Measurements from ENCODE around the gene CBR3.
A peak's percentile ranks its signal among the peaks of the same experiment; 100 is the strongest.
"Not testable (repeated sequence)": the region's sequence is repeated elsewhere in the genome, so short reads cannot be mapped to it uniquely, and the experiment has no call there.

Gene CBR3

DNA sequence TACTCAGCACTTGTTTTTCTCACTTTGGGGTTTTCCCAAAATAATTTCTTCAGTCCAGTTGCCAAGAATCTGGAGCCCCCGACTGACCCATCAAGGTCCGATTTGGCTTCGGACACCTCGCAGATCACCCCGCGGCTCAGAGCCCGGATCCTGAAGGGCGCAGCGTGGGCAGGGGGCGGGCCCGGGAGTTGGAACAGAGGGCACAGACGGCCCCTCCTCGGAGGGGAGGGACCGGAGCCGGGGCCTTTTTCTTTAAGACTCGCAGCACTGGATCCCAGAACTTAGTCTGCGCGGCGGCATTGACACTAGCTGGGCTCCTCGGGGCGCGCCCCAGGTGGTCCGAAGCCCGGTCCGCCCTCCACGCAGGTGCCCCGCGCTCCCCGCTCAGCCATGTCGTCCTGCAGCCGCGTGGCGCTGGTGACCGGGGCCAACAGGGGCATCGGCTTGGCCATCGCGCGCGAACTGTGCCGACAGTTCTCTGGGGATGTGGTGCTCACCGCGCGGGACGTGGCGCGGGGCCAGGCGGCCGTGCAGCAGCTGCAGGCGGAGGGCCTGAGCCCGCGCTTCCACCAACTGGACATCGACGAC, at the start of gene CBR3:
Gene CBR3, plus strand, starts transcription at position 277 of the 588 bp plus-strand sequence. Its CDS starts 114 bp downstream, at position 391.
- peak; percentile 62 for DNase-seq (ENCODE audit: low spot score)

DNA sequence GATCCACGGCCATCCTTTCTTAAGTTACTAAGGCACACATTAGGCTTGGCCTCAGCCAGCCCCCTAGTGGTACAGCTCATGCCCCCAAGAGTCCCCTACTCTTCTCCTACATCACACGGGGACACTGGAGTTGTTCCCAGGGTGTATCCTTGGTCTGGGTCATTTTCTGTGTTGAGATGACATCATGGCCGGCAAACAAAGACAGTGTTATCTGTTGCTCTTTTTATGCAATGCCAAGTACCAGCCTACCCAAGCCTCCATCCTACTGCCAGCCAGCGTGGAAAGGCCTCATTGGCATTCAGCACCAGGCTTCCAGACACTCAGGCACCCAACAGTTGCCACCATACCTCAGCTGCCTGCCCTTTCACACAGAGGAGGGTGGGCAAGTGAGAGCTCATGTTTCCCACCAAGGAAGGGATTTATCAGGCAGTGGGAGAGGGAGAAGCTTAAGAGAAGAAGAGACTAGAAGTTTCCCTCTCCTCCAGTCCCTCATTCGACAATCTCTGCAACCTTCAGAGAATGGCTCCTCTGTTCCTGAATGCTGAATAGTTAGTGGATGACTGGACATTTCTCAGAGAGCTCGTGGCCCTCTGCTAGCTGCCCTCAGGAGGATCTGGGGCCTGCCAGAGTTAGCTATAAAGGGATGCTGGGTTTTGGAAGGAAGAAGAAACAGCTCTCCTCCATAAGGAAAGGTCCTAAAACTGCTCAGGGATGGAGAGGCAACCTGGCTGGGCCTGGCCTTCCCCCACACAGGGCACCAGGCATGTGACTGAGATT, 47.3 kb upstream of the CBR3 start:
- no peak for DNase-seq (ENCODE audit: low spot score)

DNA sequence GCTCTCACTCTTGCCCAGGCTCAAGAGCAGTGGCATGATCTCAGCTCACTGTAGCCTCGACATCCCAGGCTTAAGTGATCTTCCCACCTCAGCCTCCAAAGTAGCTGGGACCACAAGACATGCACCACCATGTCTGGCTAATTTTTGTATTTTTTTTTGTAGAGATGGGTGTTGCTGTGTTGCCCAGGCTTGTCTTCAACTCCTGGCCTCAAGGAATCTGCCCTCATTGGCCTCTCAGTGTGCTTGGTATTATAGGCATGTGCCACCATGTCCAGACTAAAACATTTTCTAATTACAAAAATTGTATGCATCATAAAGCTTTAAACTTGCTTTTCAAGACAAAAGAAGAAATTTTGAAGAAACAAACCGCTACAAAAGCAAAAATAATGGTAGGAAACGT, 44.9 kb upstream of the CBR3 start:
- no peak for DNase-seq (ENCODE audit: low spot score)

DNA sequence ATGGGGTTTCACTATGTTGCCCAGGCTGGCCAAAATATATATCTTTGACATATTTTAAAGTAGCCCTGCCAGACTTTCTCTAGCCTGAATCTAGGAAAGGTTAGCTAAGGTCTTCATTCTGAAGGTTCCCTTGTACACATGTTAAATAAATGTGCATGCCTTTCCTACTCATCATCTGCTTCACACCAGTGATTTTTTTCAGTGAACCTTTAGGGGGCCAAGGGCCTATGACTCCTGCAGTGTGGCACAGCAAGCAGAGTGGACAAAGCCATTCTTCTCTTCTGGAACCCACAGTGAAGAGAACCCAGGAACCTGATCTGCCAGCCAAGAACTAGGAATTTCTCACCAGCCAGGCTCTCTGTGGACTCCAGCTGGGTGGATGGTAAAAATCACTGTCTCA, 42.2 kb upstream of the CBR3 start:
- no peak for DNase-seq (ENCODE audit: low spot score)

DNA sequence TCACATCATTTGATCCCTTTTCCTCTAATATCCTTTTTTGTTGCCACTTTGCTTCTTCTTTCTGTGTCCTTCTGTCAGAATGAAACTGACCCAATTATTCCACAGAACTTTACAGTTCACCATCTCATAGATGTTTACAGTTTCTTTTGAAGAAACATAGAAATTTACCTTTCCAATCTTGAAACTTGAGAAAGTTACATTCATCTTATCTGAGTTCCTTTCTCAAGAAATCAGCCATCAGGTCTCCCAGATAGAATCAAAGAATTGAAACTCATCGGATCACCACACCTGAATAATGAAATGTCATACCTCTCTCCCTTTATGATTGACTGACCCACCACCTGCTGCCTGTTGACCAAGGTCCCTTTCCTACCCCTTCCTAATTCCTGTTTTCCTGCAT, 41.4 kb upstream of the CBR3 start:
- no peak for DNase-seq (ENCODE audit: low spot score)

DNA sequence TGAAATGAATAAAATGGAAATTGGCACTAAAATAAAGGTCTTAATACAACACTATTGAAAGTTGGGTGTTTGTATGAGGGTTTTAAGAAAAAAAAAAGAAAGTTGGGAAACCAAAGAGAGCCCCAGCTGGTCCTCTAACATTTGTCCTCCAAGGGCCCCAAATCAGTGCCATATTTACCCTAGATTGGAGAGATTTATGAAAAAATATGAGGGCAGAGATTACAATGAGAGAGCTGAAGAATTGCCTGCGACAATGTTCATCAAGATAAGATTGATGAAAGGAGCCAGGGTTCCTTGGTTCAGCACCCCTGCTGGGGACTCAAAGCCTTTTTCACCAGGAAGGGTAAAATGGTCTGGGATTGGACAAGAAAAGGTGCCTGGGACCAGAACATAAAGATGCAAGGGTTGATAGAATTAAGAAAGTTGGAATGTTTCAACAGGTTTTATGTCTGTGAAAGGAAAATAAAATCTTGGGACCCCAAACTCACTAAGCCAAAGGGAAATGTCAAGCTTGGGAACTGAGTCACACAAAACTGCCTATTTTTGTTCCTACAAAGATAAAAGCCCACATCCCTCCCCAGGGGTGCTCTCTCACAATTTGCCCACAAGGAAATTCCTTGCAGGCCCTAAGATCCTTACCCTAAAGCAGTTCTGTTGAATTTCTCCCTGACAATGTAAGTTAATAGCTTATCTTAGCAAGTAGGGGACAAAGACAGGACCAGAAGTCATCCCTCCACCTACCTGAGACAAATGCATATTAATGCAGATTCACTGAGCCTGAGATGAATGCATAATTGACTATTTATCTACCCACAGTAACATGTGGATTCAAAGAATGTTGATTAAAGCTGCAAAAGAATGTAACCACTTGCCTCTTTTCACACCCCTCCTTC, 38.2 kb upstream of the CBR3 start:
- no peak for DNase-seq (ENCODE audit: low spot score)

DNA sequence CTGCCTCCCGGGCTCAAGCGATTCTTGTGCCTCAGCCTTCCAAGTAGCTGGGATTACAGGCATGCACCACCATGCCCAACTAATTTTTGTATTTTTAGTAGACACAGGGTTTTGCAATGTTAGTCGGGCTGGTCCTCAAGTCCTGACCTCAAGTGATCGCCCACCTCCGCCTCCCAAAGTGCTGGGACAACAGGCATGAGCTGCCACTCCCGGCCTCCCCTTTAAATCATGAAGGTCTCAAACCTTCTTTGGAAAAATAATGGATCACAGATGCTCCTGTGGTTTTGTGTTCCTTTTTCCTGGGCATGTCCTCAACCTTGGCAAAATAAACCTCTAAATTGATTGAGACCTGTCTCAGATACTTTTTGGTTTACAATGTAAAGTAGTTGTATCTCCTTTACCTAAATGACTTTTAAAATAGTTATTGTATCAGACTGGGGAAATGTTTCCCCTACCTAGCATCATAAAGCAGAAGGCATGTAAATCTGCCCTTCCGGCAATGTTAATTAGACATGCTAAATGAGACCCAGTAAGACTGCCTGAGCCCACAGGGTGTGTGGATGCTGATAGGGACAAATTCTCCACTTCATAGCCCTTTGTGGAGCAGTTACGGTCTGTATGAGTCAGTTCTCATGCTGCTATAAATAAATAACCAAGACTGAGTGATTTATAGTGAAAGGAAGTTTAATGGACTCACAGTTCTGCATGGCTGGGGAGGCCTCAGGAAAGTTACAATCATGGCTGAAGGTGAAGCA, 37.3 kb upstream of the CBR3 start:
- no peak for DNase-seq (ENCODE audit: low spot score)

DNA sequence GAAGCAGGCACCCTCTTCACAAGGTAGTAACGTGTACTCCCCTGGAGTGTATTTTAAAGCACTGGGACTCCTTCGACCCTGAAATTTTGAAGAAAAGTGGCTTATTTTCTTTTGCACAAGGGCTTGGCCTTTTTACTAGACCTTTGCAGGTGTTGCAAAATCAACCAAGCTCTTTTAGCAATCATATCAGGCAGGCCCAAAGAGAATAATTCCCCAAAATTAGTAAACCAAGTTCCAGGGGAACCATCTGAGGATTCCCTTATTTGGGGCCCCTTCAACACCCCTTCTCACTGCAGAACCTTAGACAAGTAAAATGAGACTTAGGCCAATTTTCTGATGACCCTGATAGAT, 36.7 kb upstream of the CBR3 start:
- no peak for DNase-seq (ENCODE audit: low spot score)

DNA sequence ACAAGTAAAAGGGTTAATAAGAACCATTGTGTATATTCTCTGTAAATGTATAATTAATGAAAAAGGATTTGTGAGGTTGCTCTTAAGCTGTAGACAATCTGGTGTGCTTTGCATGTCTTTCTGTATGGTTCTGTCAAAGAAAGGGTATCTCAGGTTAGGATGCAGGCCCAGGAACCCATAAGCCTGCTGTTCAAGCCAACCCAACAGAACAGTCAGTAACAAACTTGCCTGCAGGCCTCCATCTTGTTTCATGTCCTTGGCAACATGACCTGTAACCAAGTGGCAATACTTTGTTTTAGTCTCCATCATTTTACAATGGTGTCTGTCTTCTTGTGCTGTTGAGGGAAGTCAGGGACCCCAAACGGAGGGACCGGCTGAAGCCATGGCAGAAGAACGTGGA, 35.9 kb upstream of the CBR3 start:
- DNase-seq (ENCODE audit: low spot score): no peak

DNA sequence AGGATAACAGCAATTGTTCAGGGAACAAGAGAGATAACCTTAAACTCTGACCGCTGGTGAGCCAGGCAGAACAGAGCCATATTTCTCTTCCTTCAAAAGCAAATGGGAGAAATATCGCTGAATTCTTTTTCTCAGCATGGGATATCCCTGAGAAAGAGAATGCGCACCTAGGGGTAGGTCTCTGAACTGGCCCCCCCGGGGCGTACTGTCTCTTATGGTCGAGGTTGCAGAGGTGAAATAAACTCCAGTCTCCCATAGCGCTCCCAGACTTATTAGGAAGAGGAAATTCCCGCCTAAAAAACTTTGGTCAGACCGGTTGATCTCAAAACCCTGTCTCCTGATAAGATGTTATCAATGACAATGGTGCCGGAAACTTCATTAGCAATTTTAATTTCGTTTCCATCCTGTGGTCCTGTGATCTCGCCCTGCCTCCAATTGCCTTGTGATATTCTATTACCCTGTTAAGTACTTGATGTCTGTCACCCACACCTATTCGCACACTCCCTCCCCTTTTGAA, 35.1 kb upstream of the CBR3 start:
- DNase-seq (ENCODE audit: low spot score): not testable (repeated sequence)

DNA sequence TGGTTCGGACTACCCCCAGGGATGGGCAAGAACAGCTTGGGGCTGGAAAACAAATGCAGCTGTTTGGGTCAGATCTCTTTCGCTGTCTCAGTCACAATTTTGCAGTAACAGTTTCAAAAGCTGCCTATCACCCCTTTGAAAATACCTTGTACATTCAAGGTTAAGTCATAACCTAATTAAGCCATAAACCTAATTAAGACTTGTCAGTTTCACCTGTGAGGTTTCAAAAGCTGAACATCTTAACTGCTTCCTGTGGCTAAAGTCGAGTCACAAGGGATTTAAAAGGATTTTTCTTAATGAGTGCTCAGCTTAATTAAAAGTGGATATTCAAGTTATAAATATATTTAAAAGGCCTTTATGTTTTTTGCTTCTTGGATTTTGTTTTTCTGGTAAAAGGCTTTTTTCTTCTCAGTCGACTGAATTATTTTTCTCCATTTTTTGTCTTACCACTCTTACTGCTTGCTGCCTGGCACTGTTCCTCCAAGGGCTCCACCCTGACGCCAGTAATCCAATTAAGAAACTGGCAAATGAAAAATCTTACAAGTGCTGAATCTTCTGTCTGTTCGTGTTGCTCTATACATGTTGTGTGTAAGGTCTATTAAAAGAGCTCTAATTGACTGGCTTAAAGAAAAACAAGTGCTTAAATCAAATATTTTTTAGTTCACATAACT, 33.8 kb upstream of the CBR3 start:
- DNase-seq (ENCODE audit: low spot score): no peak

DNA sequence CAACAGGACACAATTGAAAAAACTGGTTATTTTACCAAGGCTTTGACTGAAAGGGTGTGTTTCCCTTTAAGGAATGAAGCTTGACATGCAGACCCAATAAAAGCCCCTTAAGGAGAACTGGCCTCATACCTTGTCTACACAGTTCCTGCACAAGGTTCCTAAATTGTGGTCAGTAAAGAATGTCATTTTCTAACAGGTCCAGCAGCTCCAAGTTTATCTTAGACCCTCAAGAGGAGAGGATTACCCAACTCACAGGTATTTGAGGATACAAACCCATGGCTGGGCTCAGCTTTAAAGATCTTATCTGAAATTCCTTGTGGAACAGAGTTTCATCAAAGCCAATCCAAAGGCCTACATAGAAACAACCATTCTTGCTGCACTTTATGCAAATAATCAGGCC, 31.4 kb upstream of the CBR3 start:
- no peak for DNase-seq (ENCODE audit: low spot score)

DNA sequence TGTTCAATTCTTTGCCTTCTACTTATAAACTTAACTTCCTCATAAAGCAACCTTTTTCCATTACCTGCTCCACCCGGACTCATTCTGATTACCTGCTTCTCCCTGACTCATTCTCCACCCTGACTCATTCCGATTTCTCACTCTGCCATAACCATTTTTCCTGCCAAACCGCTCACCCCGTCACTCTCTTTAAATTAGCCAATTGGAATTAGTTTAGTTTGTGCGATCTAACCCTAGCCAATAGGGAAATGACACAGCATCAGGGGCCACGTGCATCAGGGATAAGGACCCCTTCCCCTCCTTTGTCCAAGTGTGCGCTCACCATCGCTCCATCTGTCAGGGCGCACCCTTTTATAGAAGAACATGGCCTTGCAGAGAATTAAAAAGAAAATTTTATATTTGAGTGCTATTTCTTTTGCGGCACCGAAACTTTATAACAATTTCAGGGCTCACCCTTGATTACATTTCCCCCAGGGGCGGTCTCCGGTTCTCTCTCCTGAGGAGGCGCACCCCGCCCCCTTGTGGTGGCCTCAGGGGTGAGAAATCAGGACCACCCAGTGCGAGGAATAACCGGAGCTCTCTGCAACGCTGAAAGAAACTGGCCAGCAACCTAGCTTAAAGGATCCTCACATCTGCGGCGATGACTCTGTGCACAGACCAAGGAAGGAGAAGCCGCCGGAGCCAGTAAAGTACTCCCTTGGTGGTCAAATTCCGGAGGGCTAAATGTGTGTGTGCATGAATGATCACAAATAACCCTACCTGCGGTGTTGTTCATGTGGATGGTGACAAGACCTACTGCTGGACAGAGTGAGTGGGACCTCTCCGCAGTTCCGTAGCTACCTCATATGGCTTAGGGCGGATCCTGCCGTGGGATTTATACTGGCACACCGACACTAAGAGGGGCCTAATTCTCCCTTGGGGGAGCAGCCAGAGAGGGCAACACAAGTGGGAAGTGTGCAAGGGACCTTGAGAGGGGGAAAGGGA, 30.3 kb upstream of the CBR3 start:
- peak; percentile 22 for DNase-seq (ENCODE audit: low spot score)

DNA sequence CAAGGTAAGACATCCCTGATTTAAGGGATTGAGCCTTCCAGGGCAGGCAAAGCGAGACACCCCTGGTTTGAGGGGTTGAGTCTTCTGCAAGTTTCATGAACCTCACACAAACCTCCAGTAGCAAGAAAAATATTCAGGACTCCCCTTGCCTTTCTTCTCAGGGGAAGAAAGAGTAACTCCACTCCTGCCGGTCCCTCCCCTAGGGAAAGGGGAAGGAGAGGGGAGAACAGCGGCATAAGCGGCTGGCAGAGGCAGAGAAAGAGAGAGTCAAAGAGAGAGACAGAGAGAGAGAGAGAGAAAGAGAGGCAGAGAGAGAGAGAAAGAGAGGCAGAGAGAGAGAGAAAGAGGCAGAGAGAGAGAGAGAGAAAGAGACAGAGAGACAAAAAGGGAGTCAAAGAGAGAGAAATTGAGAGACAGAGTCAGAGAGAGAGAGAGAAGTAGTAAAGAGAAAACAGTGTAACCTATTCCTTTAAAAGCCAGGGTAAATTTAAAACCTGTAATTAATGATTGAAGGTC, 29.5 kb upstream of the CBR3 start:
- no peak for DNase-seq (ENCODE audit: low spot score)

DNA sequence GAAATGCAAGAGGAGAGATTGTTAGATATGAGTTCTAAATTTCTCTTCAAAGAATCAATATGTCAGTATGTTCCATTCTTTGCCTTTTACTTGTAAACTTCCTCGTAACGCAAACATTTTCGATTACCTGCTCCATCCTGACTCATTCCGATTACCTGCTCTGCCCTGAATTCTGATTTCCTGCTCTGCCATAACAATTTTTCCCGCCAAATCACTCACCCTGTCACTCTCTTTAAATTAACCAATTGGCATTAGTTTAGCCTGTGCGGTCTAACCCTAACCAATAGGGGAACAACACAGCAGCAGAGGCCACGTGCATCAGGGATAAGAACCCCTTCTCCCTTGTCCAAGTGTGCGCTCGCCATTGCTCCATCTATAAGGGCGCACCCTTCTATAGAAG, 25.0 kb upstream of the CBR3 start:
- no peak for DNase-seq (ENCODE audit: low spot score)

DNA sequence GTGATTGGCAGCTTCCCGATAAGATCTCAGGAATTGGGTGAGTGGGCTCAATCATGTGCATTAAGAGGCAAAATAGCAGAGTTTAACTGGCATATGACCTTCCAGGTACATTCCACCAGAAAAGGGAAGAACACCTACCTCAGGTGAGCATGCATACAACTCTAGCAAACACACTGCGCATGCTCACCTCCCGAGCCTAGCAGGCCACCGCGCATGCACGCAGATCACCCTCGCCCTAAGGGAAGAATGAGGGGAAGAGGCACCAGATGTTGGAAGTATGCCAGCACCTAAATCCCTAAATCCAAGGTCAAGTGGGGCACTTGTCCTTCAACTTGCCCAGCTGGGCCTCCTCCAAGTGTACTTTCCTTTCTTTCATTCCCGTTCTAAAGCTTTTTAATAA, 23.6 kb upstream of the CBR3 start:
- no peak for DNase-seq (ENCODE audit: low spot score)

DNA sequence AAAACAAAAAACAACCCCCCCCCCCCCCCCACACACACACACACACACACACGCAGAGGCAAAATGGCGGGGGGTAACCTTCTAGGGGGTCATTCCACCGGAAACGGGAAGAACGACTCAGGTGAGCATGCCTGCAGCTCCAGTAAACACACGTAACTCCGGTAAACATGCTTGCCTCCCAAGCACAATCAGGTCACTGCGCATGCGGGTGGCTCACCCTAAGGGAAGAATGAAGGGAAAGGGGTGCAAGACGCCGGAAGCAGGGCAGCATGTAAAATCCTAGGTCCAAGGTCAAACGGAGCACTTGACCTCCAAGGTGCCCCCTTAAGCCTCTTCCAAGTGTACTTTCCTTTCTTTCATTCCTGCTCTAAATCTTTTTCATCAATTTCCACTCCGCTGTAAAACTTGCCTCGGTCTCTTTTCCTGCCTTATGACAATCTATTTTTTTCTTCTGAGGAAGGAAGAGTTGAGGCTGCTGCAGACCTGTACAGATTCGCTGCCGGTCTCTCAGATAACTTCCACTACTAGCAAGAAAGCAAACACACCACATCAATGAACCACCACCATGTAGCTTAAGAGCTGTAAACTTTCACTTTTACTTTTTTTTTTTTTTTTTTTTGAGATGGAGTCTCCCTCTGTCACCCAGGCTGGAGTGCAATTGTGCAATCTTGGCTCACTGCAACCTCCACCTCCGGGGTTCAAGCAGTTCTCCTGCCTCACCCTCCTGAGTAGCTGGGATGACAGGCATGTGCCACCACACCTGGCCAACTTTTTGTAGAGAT, 21.0 kb upstream of the CBR3 start:
- peak; percentile 74 for DNase-seq (ENCODE audit: low spot score)

DNA sequence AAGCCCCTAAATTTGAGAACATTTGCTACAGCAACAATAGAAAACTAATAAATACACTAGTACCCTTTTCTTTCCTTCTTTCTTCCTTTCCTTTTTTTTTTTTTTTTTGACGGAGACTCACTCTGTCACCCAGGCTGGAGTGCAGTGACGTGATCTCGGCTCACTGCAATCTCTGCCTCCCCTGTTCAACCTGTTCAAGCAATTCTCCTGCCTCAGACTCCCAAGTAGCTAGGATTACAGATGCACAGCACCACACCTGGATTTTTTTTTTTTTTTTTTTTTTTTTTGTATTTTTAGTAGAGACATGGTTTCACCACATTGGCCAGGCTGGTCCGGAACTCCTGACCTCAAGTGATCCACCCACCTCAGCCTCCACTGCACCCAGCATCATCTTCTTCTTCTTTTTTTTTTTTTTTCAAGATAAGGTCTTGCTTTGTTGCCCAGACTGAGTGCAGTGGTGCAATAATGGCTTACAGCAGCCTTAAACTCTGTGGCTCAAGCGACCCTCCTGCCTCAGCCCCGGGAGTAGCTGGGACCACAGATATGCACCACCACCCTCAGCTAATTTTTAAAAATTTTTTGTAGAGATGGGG, 19.6 kb upstream of the CBR3 start:
- no peak for DNase-seq (ENCODE audit: low spot score)

DNA sequence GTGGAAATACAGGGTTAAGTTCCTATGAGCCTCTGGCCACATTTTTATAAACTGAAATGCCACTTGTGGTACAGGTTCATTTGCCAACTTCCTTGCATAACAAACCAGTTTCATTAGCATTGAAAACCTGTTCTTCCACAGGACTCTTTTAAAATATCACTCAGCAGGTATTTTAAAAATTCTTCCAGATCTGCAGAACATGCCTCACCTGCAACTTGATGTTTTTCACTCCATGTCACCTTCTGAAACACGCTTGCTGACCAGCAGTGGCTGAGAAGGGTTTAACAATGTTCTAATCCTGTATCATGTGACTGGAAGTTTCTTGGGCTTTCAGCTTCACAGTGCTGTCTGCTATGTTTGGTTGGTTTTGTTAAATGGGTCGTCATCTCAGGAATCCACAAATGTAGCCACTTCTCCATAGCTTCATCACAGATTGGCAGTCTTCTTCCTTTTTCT, 17.6 kb upstream of the CBR3 start:
- DNase-seq (ENCODE audit: low spot score): no peak
